ENCODE data around the gene KDM1A. TPM values are rescaled to one million over a fixed set of nuclear protein-coding genes. Genes with fewer than 3 reads are reported as not detected.
A peak's percentile ranks its signal among the peaks of the same experiment; 100 is the strongest.
"Not testable (repeated sequence)": the region's sequence is repeated elsewhere in the genome, so short reads cannot be mapped to it uniquely, and the experiment has no call there.

The KDM1A gene
- total RNA-seq, 1 donor from 2014 or later: 52.3 TPM

DNA sequence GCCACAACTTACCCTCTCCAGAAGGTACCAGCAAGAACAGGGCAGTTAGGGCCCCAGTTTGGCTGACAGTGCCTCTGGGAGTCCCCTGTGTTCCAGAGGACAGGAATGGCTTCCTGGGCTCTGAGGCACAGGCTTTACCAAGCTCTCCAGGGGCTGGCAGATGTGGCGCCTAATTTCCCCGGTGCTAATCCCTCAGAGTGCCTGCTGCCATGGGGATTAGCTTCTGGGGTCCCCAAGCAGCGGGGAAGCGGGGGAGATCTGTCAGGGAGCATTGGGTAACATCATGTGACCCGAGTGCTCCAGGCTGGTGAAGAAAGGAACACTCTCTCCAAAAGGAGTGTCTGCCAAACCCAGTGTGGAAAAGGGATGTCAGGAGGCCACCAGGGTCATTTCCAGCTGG lies 46.5 kb upstream of the KDM1A start, which contains the start of gene LACTBL1:
Gene LACTBL1, minus strand, starts transcription at position 107 of the 400 bp plus-strand sequence. CDS start 550 bp downstream, outside the sequence.
- Histone ChIP-seq H3K4me3 (no peak within 1 kb of the TSS), H3K4me1 (no peaks in the 10 kb centered on the region), H3K27me3 (no peaks in the 10 kb centered on the region), H3K27ac (no peak within 1 kb of the TSS), H3K36me3 (no peaks in the 10 kb centered on the region), H3K9me3 (no peaks in the 10 kb centered on the region)
- DNase-seq (ENCODE audit: extremely low spot score in 2 of 2): no peak
- TF ChIP-seq POLR2A (IDR thresholded peaks at IDR 0.05): no peak
- TF ChIP-seq, protein P1, sequence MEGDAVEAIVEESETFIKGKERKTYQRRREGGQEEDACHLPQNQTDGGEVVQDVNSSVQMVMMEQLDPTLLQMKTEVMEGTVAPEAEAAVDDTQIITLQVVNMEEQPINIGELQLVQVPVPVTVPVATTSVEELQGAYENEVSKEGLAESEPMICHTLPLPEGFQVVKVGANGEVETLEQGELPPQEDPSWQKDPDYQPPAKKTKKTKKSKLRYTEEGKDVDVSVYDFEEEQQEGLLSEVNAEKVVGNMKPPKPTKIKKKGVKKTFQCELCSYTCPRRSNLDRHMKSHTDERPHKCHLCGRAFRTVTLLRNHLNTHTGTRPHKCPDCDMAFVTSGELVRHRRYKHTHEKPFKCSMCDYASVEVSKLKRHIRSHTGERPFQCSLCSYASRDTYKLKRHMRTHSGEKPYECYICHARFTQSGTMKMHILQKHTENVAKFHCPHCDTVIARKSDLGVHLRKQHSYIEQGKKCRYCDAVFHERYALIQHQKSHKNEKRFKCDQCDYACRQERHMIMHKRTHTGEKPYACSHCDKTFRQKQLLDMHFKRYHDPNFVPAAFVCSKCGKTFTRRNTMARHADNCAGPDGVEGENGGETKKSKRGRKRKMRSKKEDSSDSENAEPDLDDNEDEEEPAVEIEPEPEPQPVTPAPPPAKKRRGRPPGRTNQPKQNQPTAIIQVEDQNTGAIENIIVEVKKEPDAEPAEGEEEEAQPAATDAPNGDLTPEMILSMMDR (IDR thresholded peaks at IDR 0.05): no peak
- no peak for TF ChIP-seq POLR2AphosphoS5 (IDR thresholded peaks at IDR 0.05; ENCODE audit: insufficient read depth in 1 of 2, low read depth in 1 of 2)
- intact Hi-C loops (cut with DNase I): loop anchor here (10.0 kb wide), 1 partner anchor 212 kb away; no protein-coding TSS in a partner anchor

DNA sequence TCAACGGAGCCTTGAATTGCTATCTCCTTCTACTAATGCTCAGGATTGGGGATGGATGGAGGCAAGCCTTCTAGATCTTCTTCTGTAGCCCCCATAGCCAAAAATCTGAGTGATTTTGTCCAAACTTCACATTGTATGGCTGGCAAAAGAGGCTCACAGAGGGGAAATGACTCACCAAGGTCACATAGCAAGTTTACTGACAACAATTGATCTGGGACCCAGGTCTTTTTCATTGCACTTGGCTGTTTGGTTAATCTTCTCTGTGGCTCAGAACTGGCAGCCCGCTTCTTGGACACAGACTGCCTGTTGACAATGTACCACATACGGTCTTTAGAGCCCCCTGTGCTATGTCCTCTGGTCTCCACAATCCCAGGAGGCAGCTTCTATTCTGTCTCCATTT lies 43.6 kb upstream of the KDM1A start:
- DNase-seq (ENCODE audit: extremely low spot score in 2 of 2): no peak
- Histone ChIP-seq H3K27ac (no peak overlapping the region), H3K9me3 (no peaks in the 10 kb centered on the region), H3K4me3 (no peak overlapping the region), H3K4me1 (no peaks in the 10 kb centered on the region), H3K36me3 (no peaks in the 10 kb centered on the region), H3K27me3 (no peaks in the 10 kb centered on the region)
- TF ChIP-seq, protein P1 (IDR thresholded peaks at IDR 0.05): no peak
- TF ChIP-seq POLR2AphosphoS5 (IDR thresholded peaks at IDR 0.05; ENCODE audit: insufficient read depth in 1 of 2, low read depth in 1 of 2) (no peak), POLR2A (IDR thresholded peaks at IDR 0.05) (no peak)
- intact Hi-C loops (cut with DNase I): loop anchor here (10.0 kb wide), 1 partner anchor 209 kb away; no protein-coding TSS in a partner anchor

DNA sequence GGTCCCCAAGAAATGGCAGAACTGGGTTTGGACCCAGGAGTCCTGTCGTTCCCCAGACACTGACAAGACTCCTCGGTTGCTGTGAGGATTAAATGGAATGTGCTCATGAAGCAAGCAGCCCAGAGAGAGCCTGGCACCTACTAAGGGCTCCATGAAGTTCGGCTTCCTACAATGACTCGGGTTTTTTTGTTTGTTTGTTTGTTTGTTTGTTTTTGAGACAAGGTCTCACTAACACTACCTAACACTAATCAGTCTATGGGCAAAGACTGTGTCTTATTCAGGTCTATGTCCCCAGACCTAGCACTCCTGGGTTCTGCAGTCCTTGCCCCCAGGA lies 43.2 kb upstream of the KDM1A start:
- H3K27me3 ChIP-seq: no peaks in the 10 kb centered on the region
- H3K27ac ChIP-seq: no peak overlapping the region
- intact Hi-C loops (cut with DNase I): loop anchor here (10.0 kb wide), 1 partner anchor 209 kb away; no protein-coding TSS in a partner anchor
- no peak for DNase-seq (ENCODE audit: extremely low spot score in 2 of 2)
- H3K36me3 ChIP-seq: no peaks in the 10 kb centered on the region
- TF ChIP-seq POLR2A (IDR thresholded peaks at IDR 0.05) (no peak), POLR2AphosphoS5 (IDR thresholded peaks at IDR 0.05; ENCODE audit: insufficient read depth in 1 of 2, low read depth in 1 of 2) (no peak)
- TF ChIP-seq, protein P1 (IDR thresholded peaks at IDR 0.05): no peak
- H3K4me1 ChIP-seq: no peaks in the 10 kb centered on the region
- no peaks in the 10 kb centered on the region for H3K9me3 ChIP-seq
- H3K4me3 ChIP-seq: no peak overlapping the region

DNA sequence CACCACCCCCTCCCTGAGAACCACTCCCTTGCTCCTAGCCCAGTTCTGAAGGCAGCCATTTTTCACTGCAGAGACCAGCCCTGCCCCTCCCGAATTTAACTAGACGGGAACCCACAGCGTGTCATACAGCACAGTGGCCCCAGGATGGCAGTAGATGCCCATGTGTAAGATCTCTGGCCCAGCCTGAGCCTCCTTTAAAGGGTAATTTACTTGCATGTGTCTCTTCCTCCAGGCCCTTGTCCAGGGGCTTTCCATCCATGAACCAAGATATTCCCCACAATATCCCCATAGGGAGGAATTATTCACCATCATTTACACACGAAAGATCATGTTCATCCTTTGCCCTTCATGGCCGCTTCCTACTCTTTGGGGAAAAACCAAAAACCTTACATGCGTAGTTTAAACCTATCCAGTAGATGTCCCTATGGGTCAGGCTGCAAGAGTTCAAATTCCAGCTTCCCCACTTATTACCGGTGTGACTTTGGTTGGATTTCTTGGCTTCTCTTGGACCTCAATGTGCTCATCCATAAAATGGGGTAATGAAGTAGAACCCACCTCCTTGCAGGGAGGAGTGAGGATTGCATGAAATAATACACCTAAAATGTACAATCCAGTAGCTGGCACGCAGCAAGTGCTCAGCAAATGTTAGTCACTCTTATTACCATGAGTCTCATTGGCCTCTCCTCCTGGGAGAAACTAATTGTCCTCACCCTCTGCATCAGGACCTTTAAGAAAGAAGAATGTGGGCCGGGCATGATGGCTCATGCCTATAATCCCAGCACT lies 42.6 kb upstream of the KDM1A start:
- no peak overlapping the region for H3K27ac ChIP-seq
- no peak overlapping the region for H3K4me3 ChIP-seq
- TF ChIP-seq POLR2A (IDR thresholded peaks at IDR 0.05): no peak
- TF ChIP-seq, protein P1 (IDR thresholded peaks at IDR 0.05): peak in 2 of 3 experiments; percentile 43 to 58
- DNase-seq (ENCODE audit: extremely low spot score in 2 of 2): no peak
- no peaks in the 10 kb centered on the region for H3K27me3 ChIP-seq
- no peaks in the 10 kb centered on the region for H3K9me3 ChIP-seq
- no peaks in the 10 kb centered on the region for H3K4me1 ChIP-seq
- intact Hi-C loops (cut with DNase I): loop anchor here (10.0 kb wide), 1 partner anchor 208 kb away; no protein-coding TSS in a partner anchor
- H3K36me3 ChIP-seq: no peaks in the 10 kb centered on the region

DNA sequence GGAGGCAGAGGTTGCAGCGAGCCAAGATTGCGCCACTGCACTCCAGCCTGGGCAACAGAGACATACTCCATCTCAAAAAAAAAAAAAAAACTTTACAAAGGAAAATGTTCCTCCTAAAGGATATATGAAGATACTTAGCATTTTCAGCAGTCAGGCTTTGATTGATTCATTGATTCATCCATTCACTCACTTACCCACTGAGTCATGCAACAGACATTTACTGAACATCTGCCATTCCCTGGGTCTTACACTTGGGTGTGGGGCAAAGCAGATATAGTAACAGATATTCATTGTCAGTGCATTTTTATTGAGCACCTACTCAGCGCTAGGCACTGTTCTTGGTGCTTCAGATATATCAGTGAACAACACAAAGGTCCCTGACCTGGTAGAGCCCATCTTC lies 41.0 kb upstream of the KDM1A start:
- no peaks in the 10 kb centered on the region for H3K9me3 ChIP-seq
- H3K4me3 ChIP-seq: no peak overlapping the region
- DNase-seq (ENCODE audit: extremely low spot score in 2 of 2): no peak
- intact Hi-C loops (cut with DNase I): loop anchor here (10.0 kb wide), 1 partner anchor 207 kb away; no protein-coding TSS in a partner anchor
- TF ChIP-seq, protein P1 (IDR thresholded peaks at IDR 0.05): no peak
- no peak for TF ChIP-seq POLR2AphosphoS5 (IDR thresholded peaks at IDR 0.05; ENCODE audit: insufficient read depth in 1 of 2, low read depth in 1 of 2)
- TF ChIP-seq POLR2A (IDR thresholded peaks at IDR 0.05): no peak
- H3K27ac ChIP-seq: no peak overlapping the region
- no peaks in the 10 kb centered on the region for H3K36me3 ChIP-seq
- no peaks in the 10 kb centered on the region for H3K4me1 ChIP-seq
- H3K27me3 ChIP-seq: no peaks in the 10 kb centered on the region

DNA sequence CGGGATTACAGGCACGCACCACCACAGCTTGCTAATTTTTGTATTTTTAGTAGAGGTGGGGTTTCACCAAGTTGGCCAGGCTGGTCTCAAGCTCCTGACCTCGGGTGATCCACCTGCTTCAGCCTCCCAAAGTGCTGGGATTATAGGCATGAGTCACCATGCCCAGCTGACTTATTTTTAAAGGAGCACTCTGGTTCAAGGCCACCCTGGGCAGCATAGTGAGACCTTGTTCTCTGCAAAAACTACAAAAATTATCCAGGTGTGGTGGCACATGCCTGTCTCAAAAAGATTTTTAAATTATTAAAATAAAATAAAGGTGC lies 38.8 kb upstream of the KDM1A start:
- H3K27me3 ChIP-seq; H3K9me3 ChIP-seq; H3K4me1 ChIP-seq; H3K27ac ChIP-seq; H3K4me3 ChIP-seq; H3K36me3 ChIP-seq; intact Hi-C loops (cut with DNase I); DNase-seq (ENCODE audit: extremely low spot score in 2 of 2): not testable (repeated sequence)
